MM.1S (cell line): ENCODE measurements around the gene HSD17B10.

Experiments
- EZH2 ChIP-seq: fragments of 300-600 bp; sonication (generic); optimal IDR thresholded peaks from 2 replicates; pipeline ENCODE3; 2017; ENCODE audit warnings: low read depth, mild to moderate bottlenecking, antibody characterized with exemption, low read length, mixed read lengths
- EZH2phosphoT487 ChIP-seq: fragments of 300-600 bp; sonication (generic); IDR thresholded peaks from 2 replicates; pipeline ENCODE4 v1.6.1; 2018; ENCODE audit warnings: antibody characterized with exemption, low read length
- TF ChIP-seq, protein P1 (sequence below): fragments of 300-600 bp; sonication (generic); IDR thresholded peaks from 2 replicates; pipeline ENCODE4 v1.5.1; 2016; ENCODE audit warnings: antibody characterized with exemption, low read length, mixed read lengths

DNA sequence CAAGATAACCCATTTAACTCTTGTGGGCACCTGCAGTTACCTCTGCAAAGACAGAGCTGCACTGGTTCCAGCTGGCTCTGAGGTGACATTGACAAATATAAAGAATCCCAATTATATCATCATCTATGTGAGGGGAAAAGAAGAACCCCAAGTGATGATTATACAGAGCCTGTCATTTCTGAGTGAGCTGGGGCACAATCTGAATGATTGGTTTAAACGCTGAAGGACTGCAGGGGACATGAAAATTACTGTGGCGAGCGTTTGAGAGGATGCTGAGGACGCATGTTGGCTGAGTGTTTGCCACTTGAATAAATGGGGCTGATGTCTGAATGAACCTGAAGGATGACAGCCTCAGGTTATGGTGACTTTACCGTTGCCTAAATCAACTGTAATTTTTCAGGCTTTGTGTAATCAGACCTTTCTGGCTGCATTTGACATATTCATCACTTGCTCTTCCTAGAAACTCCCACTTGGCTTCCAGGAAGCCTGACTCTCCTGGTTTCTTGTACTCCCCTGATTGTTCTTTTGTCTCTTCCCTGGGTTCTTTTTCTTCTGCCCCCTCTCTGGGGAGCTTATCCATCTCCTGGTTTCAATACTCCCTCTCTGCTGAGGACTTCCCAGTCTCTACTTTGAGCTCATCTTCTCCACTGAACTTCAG, 4.1 kb upstream of the HSD17B10 start:
- TF ChIP-seq, protein P1, sequence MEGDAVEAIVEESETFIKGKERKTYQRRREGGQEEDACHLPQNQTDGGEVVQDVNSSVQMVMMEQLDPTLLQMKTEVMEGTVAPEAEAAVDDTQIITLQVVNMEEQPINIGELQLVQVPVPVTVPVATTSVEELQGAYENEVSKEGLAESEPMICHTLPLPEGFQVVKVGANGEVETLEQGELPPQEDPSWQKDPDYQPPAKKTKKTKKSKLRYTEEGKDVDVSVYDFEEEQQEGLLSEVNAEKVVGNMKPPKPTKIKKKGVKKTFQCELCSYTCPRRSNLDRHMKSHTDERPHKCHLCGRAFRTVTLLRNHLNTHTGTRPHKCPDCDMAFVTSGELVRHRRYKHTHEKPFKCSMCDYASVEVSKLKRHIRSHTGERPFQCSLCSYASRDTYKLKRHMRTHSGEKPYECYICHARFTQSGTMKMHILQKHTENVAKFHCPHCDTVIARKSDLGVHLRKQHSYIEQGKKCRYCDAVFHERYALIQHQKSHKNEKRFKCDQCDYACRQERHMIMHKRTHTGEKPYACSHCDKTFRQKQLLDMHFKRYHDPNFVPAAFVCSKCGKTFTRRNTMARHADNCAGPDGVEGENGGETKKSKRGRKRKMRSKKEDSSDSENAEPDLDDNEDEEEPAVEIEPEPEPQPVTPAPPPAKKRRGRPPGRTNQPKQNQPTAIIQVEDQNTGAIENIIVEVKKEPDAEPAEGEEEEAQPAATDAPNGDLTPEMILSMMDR, result no peak
- TF ChIP-seq EZH2, result no peak
- no peak for TF ChIP-seq EZH2phosphoT487
